NT2/D1 (cell line): Measurements from ENCODE around the gene SLC9A9.

Experiments
- YY1 ChIP-seq: IDR thresholded peaks from 2 replicates; pipeline ENCODE4 v1.6.1; 2011; ENCODE audit not compliant: insufficient read length, insufficient read depth
- ZNF274 ChIP-seq: IDR thresholded peaks from 2 replicates; pipeline ENCODE4 v1.6.1; 2011; ENCODE audit warnings: mild to moderate bottlenecking, low read depth, low read length

DNA sequence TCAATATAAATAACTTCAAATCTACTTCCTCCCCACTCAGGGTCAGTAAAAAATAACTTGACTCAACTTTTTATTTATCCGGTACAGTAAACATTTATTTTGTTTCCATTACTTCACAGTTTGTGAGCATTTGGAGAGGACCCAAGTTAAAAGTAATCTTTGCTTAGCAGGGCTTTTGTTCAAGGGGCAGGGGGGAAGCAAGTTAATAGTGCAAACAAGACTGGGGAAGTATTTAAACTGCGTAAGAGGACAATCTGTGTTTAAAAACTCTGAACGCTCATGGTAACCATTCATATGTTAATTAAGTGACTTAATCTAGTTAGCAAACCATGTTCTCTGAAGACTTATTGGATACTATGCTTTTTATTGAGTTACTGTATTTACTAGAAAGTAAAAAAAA is 346.2 kb downstream of the SLC9A9 start:
- TF ChIP-seq YY1 (no peak), ZNF274 (no peak)
